GM23248 (cell line): ENCODE results near the gene DUSP19. TPM values are rescaled to one million over a fixed set of nuclear protein-coding genes. Genes with fewer than 3 reads are reported as not detected.
A peak's percentile ranks its signal among the peaks of the same experiment; 100 is the strongest.

Source experiments
- DNase-seq: peaks from one replicate; pipeline ENCODE4 v3.0.0-alpha.2; 2015
- H2AFZ ChIP-seq: fragments of 200-600 bp; sonication (generic); 2 replicates; pipeline ENCODE4 v1.6.1; 2016; ENCODE audit warnings: antibody characterized with exemption
- H3F3A ChIP-seq: fragments of 200-600 bp; sonication (generic); 2 replicates; pipeline ENCODE4 v1.6.1; 2016; ENCODE audit warnings: mild to moderate bottlenecking, antibody characterized with exemption, mixed run types; ENCODE audit not compliant: insufficient read depth
- H3K27ac ChIP-seq: fragments of 200-600 bp; sonication (generic); 2 replicates; pipeline ENCODE4 v1.5.1; 2016; ENCODE audit warnings: mild to moderate bottlenecking
- H3K27me3 ChIP-seq: fragments of 200-600 bp; sonication (generic); replicated peaks from 2 replicates; pipeline ENCODE4 v1.6.1; 2016; ENCODE audit warnings: mild to moderate bottlenecking; ENCODE audit not compliant: insufficient read depth
- H3K36me3 ChIP-seq: fragments of 200-600 bp; sonication (generic); 2 replicates; pipeline ENCODE4 v1.6.1; 2016; ENCODE audit warnings: low read depth, mild to moderate bottlenecking
- H3K4me1 ChIP-seq: fragments of 200-600 bp; sonication (generic); 2 replicates; pipeline ENCODE4 v1.6.1; 2016; ENCODE audit warnings: mild to moderate bottlenecking; ENCODE audit not compliant: insufficient read depth
- H3K4me2 ChIP-seq: fragments of 200-600 bp; sonication (generic); one replicate; pipeline ENCODE4 v1.6.1; 2016; ENCODE audit warnings: mild to moderate bottlenecking; ENCODE audit not compliant: unreplicated experiment
- H3K4me3 ChIP-seq: fragments of 200-600 bp; sonication (generic); 2 replicates; pipeline ENCODE4 v1.5.1; 2016; ENCODE audit warnings: mild to moderate bottlenecking
- H3K79me2 ChIP-seq: fragments of 200-600 bp; sonication (generic); 2 replicates; pipeline ENCODE4 v1.6.1; 2016; ENCODE audit warnings: mild to moderate bottlenecking; ENCODE audit not compliant: insufficient read depth
- H3K9ac ChIP-seq: fragments of 200-600 bp; sonication (generic); 2 replicates; pipeline ENCODE4 v1.6.1; 2016; ENCODE audit warnings: mild to moderate bottlenecking
- H3K9me2 ChIP-seq: fragments of 200-600 bp; sonication (generic); 2 replicates; pipeline ENCODE4 v1.6.1; 2016; ENCODE audit warnings: mixed run types, mild to moderate bottlenecking, moderate library complexity; ENCODE audit not compliant: insufficient read depth
- H3K9me3 ChIP-seq: fragments of 200-600 bp; sonication (generic); one replicate; pipeline ENCODE4 v1.6.1; 2017; ENCODE audit warnings: low read depth
- H4K20me1 ChIP-seq: fragments of 200-600 bp; sonication (generic); 2 replicates; pipeline ENCODE4 v1.6.0; 2016; ENCODE audit not compliant: insufficient read depth
- EZH2 ChIP-seq: fragments of 200-600 bp; sonication (generic); IDR thresholded peaks from 2 replicates; pipeline ENCODE4 v1.6.1; 2018; ENCODE audit warnings: antibody characterized with exemption, mild to moderate bottlenecking; ENCODE audit not compliant: insufficient read depth, poor library complexity, severe bottlenecking
- EZH2phosphoT487 ChIP-seq: fragments of 200-600 bp; sonication (generic); IDR thresholded peaks from 2 replicates; pipeline ENCODE4 v1.6.1; 2018; ENCODE audit warnings: antibody characterized with exemption, moderate library complexity, mild to moderate bottlenecking, low read depth; ENCODE audit not compliant: insufficient read depth
- WGBS, 2 experiments: methylation state at CpG; one replicate each; pipeline ENCODE4 v1.1.6; 2015 to 2017; ENCODE audit warnings: low lambda C conversion rate in 2 of 2, low coverage in 1 of 2; ENCODE audit errors: missing lambda C conversion rate in 2 of 2; 5-methylcytosine and 5-hydroxymethylcytosine counted together
- in situ Hi-C: fragments of 300-500 bp; cut with MboI; formaldehyde crosslinking; loops from 2 replicates; pipeline ENCODE4 v1.15.0; 2020
- polyA plus RNA-seq: library from polyadenylated mRNA; unstranded; fragments of >200 nt; fragmentation: Nextera tagmentation; extraction: Ambion mirVana; gene quantifications from 2 replicates; pipeline ENCODE4 v1.2.1, GENCODE V29; 2016
- total RNA-seq: library from RNA; depleted of rRNA; stranded (reverse); fragments of >200 nt; shearing (Covaris generic); gene quantifications from 2 replicates; pipeline ENCODE4 v1.2.3, GENCODE V29; 2014; rRNA removed

Gene DUSP19, protein sequence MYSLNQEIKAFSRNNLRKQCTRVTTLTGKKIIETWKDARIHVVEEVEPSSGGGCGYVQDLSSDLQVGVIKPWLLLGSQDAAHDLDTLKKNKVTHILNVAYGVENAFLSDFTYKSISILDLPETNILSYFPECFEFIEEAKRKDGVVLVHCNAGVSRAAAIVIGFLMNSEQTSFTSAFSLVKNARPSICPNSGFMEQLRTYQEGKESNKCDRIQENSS
- total RNA-seq (2.3 and 5.3 TPM in 2 replicates), polyA plus RNA-seq (1.1 and 1.8 TPM in 2 replicates)

DNA sequence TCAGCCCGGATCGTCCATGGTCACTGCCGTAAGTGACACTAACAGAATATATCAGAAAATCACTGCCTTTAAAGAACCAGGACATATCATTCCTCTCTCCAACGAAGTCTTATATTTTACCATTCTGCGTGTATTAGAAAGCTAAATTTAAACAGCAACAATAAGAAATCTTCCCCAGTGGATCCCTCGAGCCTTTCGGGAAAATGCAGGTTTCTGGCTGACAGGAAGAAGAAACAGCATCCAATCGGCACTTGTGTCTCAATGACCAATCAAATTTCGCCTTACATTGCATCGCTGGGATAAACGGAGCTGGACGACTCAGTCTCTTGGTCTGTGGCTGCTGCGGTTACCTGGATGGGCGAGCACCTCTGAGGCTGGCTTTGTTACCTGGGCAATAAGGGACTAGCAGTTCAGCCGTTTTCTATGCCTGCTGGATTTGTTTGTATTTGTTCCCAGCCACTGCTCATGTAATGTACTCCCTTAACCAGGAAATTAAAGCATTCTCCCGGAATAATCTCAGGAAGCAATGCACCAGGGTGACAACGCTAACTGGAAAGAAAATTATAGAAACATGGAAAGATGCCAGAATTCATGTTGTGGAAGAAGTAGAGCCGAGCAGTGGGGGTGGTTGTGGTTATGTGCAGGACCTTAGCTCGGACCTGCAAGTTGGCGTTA is at the start of gene DUSP19:
DUSP19 (plus strand) TSS at position 284 of the 675 bp plus-strand sequence; CDS start at position 471, 187 bp downstream.
- DNase-seq = peak; percentile 84
- TF ChIP-seq EZH2phosphoT487 = no peak
- no peak for TF ChIP-seq EZH2
- Histone ChIP-seq H3K9me3 (no peaks in the 10 kb centered on the region), H3K4me1 (peaks cover 9% of the 10 kb centered on the region), H4K20me1 (no peaks in the 10 kb centered on the region), H2AFZ (peak within 1 kb of the TSS; percentile 100), H3K27me3 (0 out of 2 replicates have a peak, but pooled peaks cover 6% of the 10 kb centered on the region), H3K36me3 (no peaks in the 10 kb centered on the region), H3K27ac (peak within 1 kb of the TSS; percentile 32), H3K4me2 (peak within 1 kb of the TSS; percentile 99), H3K79me2 (no peaks in the 10 kb centered on the region), H3K9ac (peak within 1 kb of the TSS; percentile 77), H3K9me2 (no peaks in the 10 kb centered on the region), H3K4me3 (peak within 1 kb of the TSS; percentile 90), H3F3A (peaks cover 10% of the 10 kb centered on the region; the same call in 1 of the 2 replicates)
- 2% methylated on average over 20 of the region's 20 CpGs for WGBS, 2 experiments
- in situ Hi-C loops = no loop called here

DNA sequence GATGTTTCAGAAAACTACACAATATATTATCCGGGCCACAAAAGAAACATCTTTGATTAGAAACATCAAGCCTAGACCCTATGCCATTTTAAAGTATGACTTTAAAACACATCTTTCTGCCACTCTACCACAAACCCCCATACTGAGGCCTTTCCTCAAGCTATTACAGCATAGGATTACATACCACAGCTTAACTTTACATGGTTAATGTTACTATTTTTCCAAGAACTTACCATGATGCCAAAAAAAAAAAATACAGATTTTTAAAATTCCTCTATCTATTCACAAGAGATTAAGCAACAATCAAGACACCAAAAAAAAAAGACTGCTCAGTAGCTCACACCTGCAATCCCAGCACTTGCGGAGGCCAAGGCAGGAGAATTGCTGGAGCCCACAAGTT is 49.3 kb upstream of the DUSP19 start:
- Histone ChIP-seq H4K20me1 (peaks cover 54% of the 10 kb centered on the region), H3F3A (peaks cover 21% of the 10 kb centered on the region; the same call in 1 of the 2 replicates), H3K9me3 (no peaks in the 10 kb centered on the region), H3K79me2 (peaks cover 100% of the 10 kb centered on the region), H3K4me1 (peaks cover 63% of the 10 kb centered on the region), H3K36me3 (no peaks in the 10 kb centered on the region), H3K4me3 (no peak overlapping the region), H3K27me3 (no peaks in the 10 kb centered on the region), H3K9ac (no peak overlapping the region), H3K4me2 (no peak overlapping the region), H2AFZ (no peak overlapping the region), H3K9me2 (no peaks in the 10 kb centered on the region), H3K27ac (no peak overlapping the region)
- in situ Hi-C loops = no loop called here
- WGBS, 2 experiments = 93 to 100% methylated on average over 2 of the region's 2 CpGs
- TF ChIP-seq EZH2phosphoT487 = no peak
- no peak for TF ChIP-seq EZH2
- DNase-seq = peak; percentile 30

DNA sequence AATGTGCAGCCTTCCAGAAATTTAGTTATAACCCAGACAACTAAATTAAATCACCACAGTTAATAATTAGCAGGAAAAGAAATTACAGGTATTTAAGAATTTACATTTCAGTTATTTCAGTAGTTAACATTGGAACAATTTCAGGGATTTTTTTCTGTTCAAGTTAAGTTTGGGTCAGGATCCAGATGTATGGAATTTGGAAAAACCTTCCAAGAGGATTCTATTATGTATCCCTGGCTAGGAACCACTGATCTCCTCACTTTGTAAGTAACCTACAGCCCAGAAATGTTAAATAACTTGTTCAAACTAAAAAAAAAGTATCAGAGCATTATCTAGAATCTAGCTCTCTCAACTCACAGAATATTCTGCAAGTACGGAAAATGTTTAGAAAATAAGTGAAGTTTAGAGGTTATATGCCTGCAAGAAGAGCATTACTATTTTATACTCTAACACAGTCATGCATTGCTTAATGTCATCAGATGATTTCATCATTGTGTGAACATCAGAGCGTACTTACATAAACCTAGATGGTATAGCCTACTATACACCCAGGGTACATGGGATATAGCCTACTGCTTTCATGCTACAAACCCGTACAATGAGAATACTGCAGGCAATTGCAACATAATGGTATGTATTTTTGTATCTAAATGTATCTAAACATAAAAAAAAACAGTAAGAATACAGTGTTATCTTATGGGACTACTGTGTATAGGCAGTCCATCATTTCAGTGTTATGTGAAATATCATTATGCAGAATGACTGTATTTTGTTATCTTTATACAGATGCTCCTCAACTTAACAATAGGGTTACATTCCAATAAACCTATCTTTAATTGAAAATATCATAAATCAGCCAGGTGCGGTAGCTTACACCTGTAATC is 46.4 kb upstream of the DUSP19 start:
- H4K20me1 ChIP-seq = peaks cover 52% of the 10 kb centered on the region
- WGBS, 2 experiments = 83 to 92% methylated on average over 4 of the region's 4 CpGs
- no peak overlapping the region for H3K9ac ChIP-seq
- TF ChIP-seq EZH2phosphoT487 (no peak), EZH2 (no peak)
- H3F3A ChIP-seq = peaks cover 44% of the 10 kb centered on the region
- H3K4me2 ChIP-seq = peak overlapping the region; percentile 44
- H3K27me3 ChIP-seq = no peaks in the 10 kb centered on the region
- DNase-seq = peak; percentile 48
- H2AFZ ChIP-seq = no peak overlapping the region
- peaks cover 100% of the 10 kb centered on the region for H3K79me2 ChIP-seq
- no peak overlapping the region for H3K27ac ChIP-seq
- H3K4me1 ChIP-seq = peaks cover 72% of the 10 kb centered on the region
- no peaks in the 10 kb centered on the region for H3K9me3 ChIP-seq
- no peak overlapping the region for H3K4me3 ChIP-seq
- no peaks in the 10 kb centered on the region for H3K36me3 ChIP-seq
- no peaks in the 10 kb centered on the region for H3K9me2 ChIP-seq
- in situ Hi-C loops = no loop called here

DNA sequence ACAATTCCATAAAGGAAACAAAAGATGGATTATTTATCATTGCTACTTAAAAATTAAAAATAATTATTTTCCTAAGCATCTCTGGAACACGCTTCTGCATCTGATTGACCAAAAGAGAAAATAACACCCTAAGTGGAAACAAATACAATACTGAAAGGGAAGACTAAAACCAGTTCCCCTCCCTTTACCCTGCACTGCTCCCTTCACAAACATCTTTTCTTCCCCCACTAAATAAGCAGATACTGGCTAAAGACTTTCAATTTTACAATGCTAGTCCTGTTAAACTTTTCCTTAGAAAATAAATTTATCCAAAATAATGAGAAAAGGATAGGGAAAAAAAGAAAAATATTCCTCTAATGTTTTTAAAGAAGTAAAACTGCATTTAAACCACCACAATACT is 44.6 kb upstream of the DUSP19 start:
- Histone ChIP-seq H4K20me1 (peaks cover 48% of the 10 kb centered on the region), H3F3A (peaks cover 49% of the 10 kb centered on the region), H3K4me1 (peaks cover 70% of the 10 kb centered on the region), H3K9me3 (no peaks in the 10 kb centered on the region), H2AFZ (no peak overlapping the region), H3K9me2 (no peaks in the 10 kb centered on the region), H3K27ac (peak overlapping the region; percentile 93), H3K4me3 (peak overlapping the region; percentile 86), H3K4me2 (peak overlapping the region; percentile 95), H3K9ac (peak overlapping the region; percentile 98), H3K79me2 (peaks cover 89% of the 10 kb centered on the region), H3K36me3 (no peaks in the 10 kb centered on the region), H3K27me3 (no peaks in the 10 kb centered on the region)
- TF ChIP-seq EZH2phosphoT487 (no peak), EZH2 (no peak)
- WGBS, 2 experiments = 58 to 71% methylated on average over 1 of the region's 1 CpG
- no peak for DNase-seq
- in situ Hi-C loops = no loop called here
